Fibroblast of lung (primary cell): ENCODE results near the gene ZCCHC7.

Source experiments
- CTCF ChIP-seq, 2 donors: IDR thresholded peaks in 1 of 2; conservative IDR thresholded peaks in 1 of 2; 1 replicate in 1 of 2; 2 replicates in 1 of 2; pipeline ENCODE4 v1.5.1; 2011 to 2012; ENCODE audit warnings: low read length in 2 of 2, control low read depth in 1 of 2, inconsistent platforms in 1 of 2, low read depth in 1 of 2, mild to moderate bottlenecking in 1 of 2
- EZH2 ChIP-seq: IDR thresholded peaks from 2 replicates; pipeline ENCODE4 v1.5.1; 2012; ENCODE audit warnings: low read length, control low read depth, mild to moderate bottlenecking; ENCODE audit errors: missing control alignments

GRCh38 chr9:37342493-37342892 is 222.1 kb downstream of the ZCCHC7 start:
- TF ChIP-seq CTCF (conservative IDR thresholded peaks at IDR 0.05 in 1 of 2, IDR thresholded peaks at IDR 0.05 in 1 of 2; ENCODE audit: low read depth in 1 of 2, low read length in 2 of 2) (no peak), EZH2 (no peak)
